Measurements from ENCODE around the gene GJB4. TPM values are rescaled to one million over a fixed set of nuclear protein-coding genes. Genes with fewer than 3 reads are reported as not detected.
"Not testable (repeated sequence)": the region's sequence is repeated elsewhere in the genome, so short reads cannot be mapped to it uniquely, and the experiment has no call there.

Gene GJB4
- total RNA-seq, 2 donors from 2014 or later: 0.46 to 0.81 TPM

- Histone ChIP-seq H3K4me3 (ENCODE audit: low read length) (no peak overlapping the region), H3K4me1 (ENCODE audit: control insufficient read depth, insufficient read depth, low read length) (peaks cover 3% of the 10 kb centered on the region), H3K9me3 (ENCODE audit: control insufficient read depth, low read length) (peaks cover 22% of the 10 kb centered on the region), H3K9ac (ENCODE audit: extremely low read depth, low read length, poor library complexity, severe bottlenecking) (no peak overlapping the region), H3K27ac (ENCODE audit: low read depth, low read length) (no peak overlapping the region), H3K27me3 (ENCODE audit: control insufficient read depth, insufficient read depth, low read length, poor library complexity, severe bottlenecking) (no peaks in the 10 kb centered on the region), H3K36me3 (ENCODE audit: control insufficient read depth, insufficient read depth, low read length) (no peaks in the 10 kb centered on the region)
- Mint-ChIP-seq H3K4me1 (peaks cover 7% of the 10 kb centered on the region), H3K27ac (no peak overlapping the region), H3K4me3 (no peak overlapping the region), H3K9me3 (peaks cover 8% of the 10 kb centered on the region), H3K36me3 (ENCODE audit: low read depth) (no peaks in the 10 kb centered on the region), H3K27me3 (ENCODE audit: insufficient read depth) (peaks cover 9% of the 10 kb centered on the region)
- TF ChIP-seq, protein P1, sequence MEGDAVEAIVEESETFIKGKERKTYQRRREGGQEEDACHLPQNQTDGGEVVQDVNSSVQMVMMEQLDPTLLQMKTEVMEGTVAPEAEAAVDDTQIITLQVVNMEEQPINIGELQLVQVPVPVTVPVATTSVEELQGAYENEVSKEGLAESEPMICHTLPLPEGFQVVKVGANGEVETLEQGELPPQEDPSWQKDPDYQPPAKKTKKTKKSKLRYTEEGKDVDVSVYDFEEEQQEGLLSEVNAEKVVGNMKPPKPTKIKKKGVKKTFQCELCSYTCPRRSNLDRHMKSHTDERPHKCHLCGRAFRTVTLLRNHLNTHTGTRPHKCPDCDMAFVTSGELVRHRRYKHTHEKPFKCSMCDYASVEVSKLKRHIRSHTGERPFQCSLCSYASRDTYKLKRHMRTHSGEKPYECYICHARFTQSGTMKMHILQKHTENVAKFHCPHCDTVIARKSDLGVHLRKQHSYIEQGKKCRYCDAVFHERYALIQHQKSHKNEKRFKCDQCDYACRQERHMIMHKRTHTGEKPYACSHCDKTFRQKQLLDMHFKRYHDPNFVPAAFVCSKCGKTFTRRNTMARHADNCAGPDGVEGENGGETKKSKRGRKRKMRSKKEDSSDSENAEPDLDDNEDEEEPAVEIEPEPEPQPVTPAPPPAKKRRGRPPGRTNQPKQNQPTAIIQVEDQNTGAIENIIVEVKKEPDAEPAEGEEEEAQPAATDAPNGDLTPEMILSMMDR (conservative IDR thresholded peaks at IDR 0.05): no peak
- WGBS, 2 experiments (ENCODE audit: insufficient coverage in 1 of 2, insufficient read length in 1 of 2): 94 to 95% methylated on average over 2 to 3 of the region's 3 CpGs
- no peak for DNase-seq
Observed at GRCh38 chr1:34806396-34806795, 46.9 kb downstream of the GJB4 start.

GRCh38 chr1:34808051-34808810 is 48.7 kb downstream of the GJB4 start:
- Mint-ChIP-seq H3K4me1 (peaks cover 7% of the 10 kb centered on the region), H3K27ac (no peak overlapping the region), H3K9me3 (peaks cover 8% of the 10 kb centered on the region), H3K4me3 (no peak overlapping the region), H3K27me3 (ENCODE audit: insufficient read depth) (peaks cover 5% of the 10 kb centered on the region), H3K36me3 (ENCODE audit: low read depth) (no peaks in the 10 kb centered on the region)
- H3K4me3 ChIP-seq (ENCODE audit: low read length): no peak overlapping the region
- WGBS, 2 experiments (ENCODE audit: insufficient coverage in 1 of 2, insufficient read length in 1 of 2): 93 to 95% methylated on average over 7 to 9 of the region's 9 CpGs
- H3K27ac ChIP-seq (ENCODE audit: low read depth, low read length): no peak overlapping the region
- no peak overlapping the region for H3K9ac ChIP-seq (ENCODE audit: extremely low read depth, low read length, poor library complexity, severe bottlenecking)
- H3K36me3 ChIP-seq (ENCODE audit: control insufficient read depth, insufficient read depth, low read length): no peaks in the 10 kb centered on the region
- H3K4me1 ChIP-seq (ENCODE audit: control insufficient read depth, insufficient read depth, low read length): peaks cover 3% of the 10 kb centered on the region
- H3K27me3 ChIP-seq (ENCODE audit: control insufficient read depth, insufficient read depth, low read length, poor library complexity, severe bottlenecking): no peaks in the 10 kb centered on the region
- no peak for DNase-seq
- TF ChIP-seq, protein P1 (conservative IDR thresholded peaks at IDR 0.05): no peak
- H3K9me3 ChIP-seq (ENCODE audit: control insufficient read depth, low read length): peaks cover 13% of the 10 kb centered on the region

GRCh38 chr1:34810781-34811180 is 51.2 kb downstream of the GJB4 start:
- H3K36me3 Mint-ChIP-seq (ENCODE audit: low read depth); H3K4me1 Mint-ChIP-seq; H3K27me3 ChIP-seq (ENCODE audit: control insufficient read depth, insufficient read depth, low read length, poor library complexity, severe bottlenecking); H3K27me3 Mint-ChIP-seq (ENCODE audit: insufficient read depth); H3K9me3 Mint-ChIP-seq; H3K9ac ChIP-seq (ENCODE audit: extremely low read depth, low read length, poor library complexity, severe bottlenecking); H3K4me3 ChIP-seq (ENCODE audit: low read length); H3K4me3 Mint-ChIP-seq; DNase-seq; H3K4me1 ChIP-seq (ENCODE audit: control insufficient read depth, insufficient read depth, low read length); H3K36me3 ChIP-seq (ENCODE audit: control insufficient read depth, insufficient read depth, low read length); H3K9me3 ChIP-seq (ENCODE audit: control insufficient read depth, low read length); H3K27ac Mint-ChIP-seq; H3K27ac ChIP-seq (ENCODE audit: low read depth, low read length): not testable (repeated sequence)
- 85 to 95% methylated on average over 2 to 3 of the region's 3 CpGs for WGBS, 2 experiments (ENCODE audit: insufficient coverage in 1 of 2, insufficient read length in 1 of 2)

Other genes with a start within 250 kb of the GJB4 start
- gene GJB5, start 4.7 kb upstream of the GJB4 start, total RNA-seq: under 1 TPM; 0.20 to 0.42 TPM
- gene GJB3, start 21.5 kb downstream of the GJB4 start, total RNA-seq: 1 to 10 TPM in 1 of 2 donors, under 1 TPM in 1; 0.38 to 2.9 TPM
- 1 to 10 TPM; 9.0 TPM for gene GJA4, start 33.3 kb downstream of the GJB4 start, total RNA-seq
- gene SMIM12, start 100.0 kb downstream of the GJB4 start, total RNA-seq: 10 to 100 TPM; 43.0 to 47.6 TPM
- 1 to 10 TPM; 4.4 to 4.6 TPM for gene DLGAP3, start 169.9 kb downstream of the GJB4 start, total RNA-seq
- gene TMEM35B, start 225.6 kb downstream of the GJB4 start, total RNA-seq: 10 to 100 TPM; 28.2 to 31.3 TPM